Ovary (tissue), 3 donors: ENCODE data around the gene FOXP1.

Source experiments
- CTCF ChIP-seq, 3 donors: fragments of 450-650 bp in 2 of 3; fragments of 200-600 bp in 1 of 3; IDR thresholded peaks; one replicate each; pipeline versions ENCODE4 v1.5.1 to v1.8.0; 2016 to 2022; ENCODE audit warnings: antibody characterized with exemption in 3 of 3, mild to moderate bottlenecking in 1 of 3
- EP300 ChIP-seq: sonication (generic); formaldehyde crosslinking; IDR thresholded peaks from one replicate; pipeline ENCODE4 v1.6.1; 2017; ENCODE audit warnings: antibody characterized with exemption
- POLR2A ChIP-seq: fragments of 450-650 bp; IDR thresholded peaks from one replicate; pipeline ENCODE4 v1.6.1; 2017; ENCODE audit warnings: antibody characterized with exemption, mild to moderate bottlenecking, moderate library complexity
- donor health status: DM: no; HTN: no; CAD: no.

GRCh38 chr3:71072986-71073385, 510.5 kb downstream of the FOXP1 start:
- TF ChIP-seq CTCF (IDR thresholded peaks at IDR 0.05) (no peak), POLR2A (no peak), EP300 (no peak)
